Right lobe of liver (tissue), 4 donors: ENCODE results near the gene HCN3.

ENCODE experiments used
- CTCF ChIP-seq, 4 donors: fragments of 200-600 bp in 3 of 4; fragments of 450-650 bp in 1 of 4; IDR thresholded peaks; one replicate each; pipeline versions ENCODE4 v1.5.1 to v1.8.0; 2016 to 2022; ENCODE audit warnings: antibody characterized with exemption in 4 of 4, mild to moderate bottlenecking in 2 of 4
- POLR2A ChIP-seq: fragments of 450-650 bp; IDR thresholded peaks from one replicate; pipeline ENCODE4 v1.6.1; 2017; ENCODE audit warnings: antibody characterized with exemption, mild to moderate bottlenecking
- donor health status: DM: no; HTN: no; CAD: no.
- donor health status: DM: no; HTN: no; CAD: no.
- donor health status: DM: no; HTN: yes; CAD: no.

GRCh38 chr1:155295183-155295941 lies 18.1 kb downstream of the HCN3 start:
- TF ChIP-seq CTCF (IDR thresholded peaks at IDR 0.05) (no peak), POLR2A (no peak)
